Measurements from ENCODE around the gene TRIM39. TPM values are rescaled to one million over a fixed set of nuclear protein-coding genes. Genes with fewer than 3 reads are reported as not detected.
"Not testable (repeated sequence)": the region's sequence is repeated elsewhere in the genome, so short reads cannot be mapped to it uniquely, and the experiment has no call there.

TRIM39 gene
- total RNA-seq, 2 donors from 2014 or later, result 9.2 to 12.2 TPM

GRCh38 chr6:30359276-30359675, 32.5 kb downstream of the TRIM39 start:
- no peak overlapping the region for H3K27ac ChIP-seq
- no peak for DNase-seq (ENCODE audit: low spot score)
- peaks cover 0 to 5% of the 10 kb centered on the region in 2 donors for H3K9me3 ChIP-seq
- peaks cover 7 to 10% of the 10 kb centered on the region in 2 donors for H3K27me3 ChIP-seq
- no peak overlapping the region for H3K4me3 ChIP-seq
- no peak for TF ChIP-seq CTCF (IDR thresholded peaks at IDR 0.05)
- H3K4me1 ChIP-seq, result peaks cover 0 to 7% of the 10 kb centered on the region in 2 donors
- H3K36me3 ChIP-seq, result no peaks in the 10 kb centered on the region

GRCh38 chr6:30360139-30360538, 33.4 kb downstream of the TRIM39 start:
- no peaks in the 10 kb centered on the region for H3K36me3 ChIP-seq
- peaks cover 0 to 7% of the 10 kb centered on the region in 2 donors for H3K4me1 ChIP-seq
- TF ChIP-seq CTCF (IDR thresholded peaks at IDR 0.05), result no peak
- no peak overlapping the region for H3K27ac ChIP-seq
- no peak overlapping the region for H3K4me3 ChIP-seq
- H3K9me3 ChIP-seq, result peaks cover 0 to 5% of the 10 kb centered on the region in 2 donors
- H3K27me3 ChIP-seq, result peaks cover 7 to 10% of the 10 kb centered on the region in 2 donors
- no peak for DNase-seq (ENCODE audit: low spot score)

- no peak overlapping the region for H3K27ac ChIP-seq
- peaks cover 0 to 7% of the 10 kb centered on the region in 2 donors for H3K4me1 ChIP-seq
- H3K36me3 ChIP-seq, result no peaks in the 10 kb centered on the region
- peaks cover 7 to 10% of the 10 kb centered on the region in 2 donors for H3K27me3 ChIP-seq
- H3K9me3 ChIP-seq, result peaks cover 0 to 5% of the 10 kb centered on the region in 2 donors
- DNase-seq (ENCODE audit: low spot score), result no peak
- TF ChIP-seq CTCF (IDR thresholded peaks at IDR 0.05), result no peak
- no peak overlapping the region for H3K4me3 ChIP-seq
Measured at GRCh38 chr6:30361661-30362060, 34.9 kb downstream of the TRIM39 start.

- no peaks in the 10 kb centered on the region for H3K36me3 ChIP-seq
- no peak overlapping the region for H3K27ac ChIP-seq
- H3K4me3 ChIP-seq, result no peak overlapping the region
- TF ChIP-seq CTCF (IDR thresholded peaks at IDR 0.05), result no peak
- H3K4me1 ChIP-seq, result no peaks in the 10 kb centered on the region
- DNase-seq (ENCODE audit: low spot score), result no peak
- peaks cover 0 to 3% of the 10 kb centered on the region in 2 donors for H3K27me3 ChIP-seq
- peaks cover 0 to 8% of the 10 kb centered on the region in 2 donors for H3K9me3 ChIP-seq
Measured at GRCh38 chr6:30363459-30363858, 36.7 kb downstream of the TRIM39 start.

GRCh38 chr6:30364591-30364990, 37.9 kb downstream of the TRIM39 start:
- DNase-seq (ENCODE audit: low spot score), result no peak
- Histone ChIP-seq H3K4me3 (no peak overlapping the region), H3K27ac (no peak overlapping the region), H3K36me3 (no peaks in the 10 kb centered on the region), H3K4me1 (no peaks in the 10 kb centered on the region), H3K9me3 (peaks cover 0 to 8% of the 10 kb centered on the region in 2 donors), H3K27me3 (peaks cover 0 to 3% of the 10 kb centered on the region in 2 donors)
- no peak for TF ChIP-seq CTCF (IDR thresholded peaks at IDR 0.05)

GRCh38 chr6:30369280-30369679, 42.6 kb downstream of the TRIM39 start:
- H3K4me1 ChIP-seq; H3K4me3 ChIP-seq; H3K27me3 ChIP-seq; H3K27ac ChIP-seq; DNase-seq (ENCODE audit: low spot score); H3K36me3 ChIP-seq; H3K9me3 ChIP-seq: not testable (repeated sequence)

Measured in right atrium auricular region (tissue), 2 donors.